ENCODE data around the gene RYR2.

The RYR2 gene

GRCh38 chr1:237687804-237688203 lies 645.8 kb downstream of the RYR2 start:
- no peak for DNase-seq

DNA sequence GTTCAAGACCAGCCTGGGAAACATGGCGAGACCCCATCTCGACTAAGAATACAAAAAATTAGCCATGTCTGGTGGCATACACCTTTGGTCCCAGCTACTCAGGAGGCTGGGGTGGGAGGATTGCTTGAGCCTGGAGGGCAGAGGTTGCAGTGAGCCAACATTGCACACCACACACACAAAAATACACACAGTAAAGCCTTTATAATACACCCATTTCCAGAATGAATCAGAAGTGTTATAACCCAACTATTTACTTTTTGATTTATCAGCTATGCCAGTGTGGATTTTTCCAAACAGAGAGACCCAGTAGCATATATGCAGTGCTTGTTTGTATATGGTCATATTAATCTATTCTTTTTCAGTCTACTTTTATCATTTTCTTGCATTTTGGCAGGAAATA lies 648.7 kb downstream of the RYR2 start:
- DNase-seq, result no peak

GRCh38 chr1:237692255-237692654 lies 650.3 kb downstream of the RYR2 start:
- no peak for DNase-seq

- no peak for DNase-seq
These were observed 653.9 kb downstream of the RYR2 start for GRCh38 chr1:237695878-237696277.

- DNase-seq, result no peak
These were observed 658.2 kb downstream of the RYR2 start for GRCh38 chr1:237700181-237700580.

GRCh38 chr1:237701534-237701933 lies 659.5 kb downstream of the RYR2 start:
- DNase-seq, result no peak

DNA sequence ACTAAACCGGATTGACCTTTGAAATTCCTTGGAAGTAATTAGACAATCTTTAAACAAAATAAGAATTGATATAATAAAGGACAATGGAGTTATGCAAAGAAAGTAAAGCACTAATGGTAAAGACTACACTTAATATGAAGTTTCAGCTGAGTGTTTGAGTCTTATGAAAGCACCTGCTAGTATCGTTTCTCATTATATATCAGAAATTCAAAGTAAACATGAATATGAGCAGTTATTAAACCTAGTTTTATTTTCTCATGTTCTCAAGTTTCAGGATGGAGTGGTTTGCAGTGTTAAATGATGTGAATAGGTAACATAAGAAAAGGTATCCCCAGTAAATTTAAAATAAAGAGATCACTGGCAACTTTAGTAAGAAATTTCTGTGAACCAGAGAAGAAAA lies 660.2 kb downstream of the RYR2 start:
- DNase-seq, result no peak

DNA sequence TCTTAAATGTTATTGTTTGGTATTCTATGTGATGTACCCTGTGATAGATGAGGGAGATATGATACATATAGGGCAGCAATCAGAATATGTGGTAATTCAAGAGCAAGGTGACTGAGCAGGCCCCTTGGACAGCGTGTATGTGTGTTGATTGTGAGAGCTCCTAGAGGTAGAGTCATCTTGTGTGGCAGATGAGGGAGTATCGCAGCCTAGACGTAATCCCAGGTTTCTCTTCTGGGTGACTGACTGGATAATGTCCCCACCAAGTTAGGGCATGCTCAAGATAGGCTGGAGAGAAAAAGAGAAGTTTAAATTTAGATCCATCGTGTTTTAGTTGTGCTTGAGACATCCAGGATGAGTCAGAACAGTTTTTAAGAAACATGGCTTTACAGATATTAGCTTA lies 663.5 kb downstream of the RYR2 start:
- no peak for DNase-seq

DNA sequence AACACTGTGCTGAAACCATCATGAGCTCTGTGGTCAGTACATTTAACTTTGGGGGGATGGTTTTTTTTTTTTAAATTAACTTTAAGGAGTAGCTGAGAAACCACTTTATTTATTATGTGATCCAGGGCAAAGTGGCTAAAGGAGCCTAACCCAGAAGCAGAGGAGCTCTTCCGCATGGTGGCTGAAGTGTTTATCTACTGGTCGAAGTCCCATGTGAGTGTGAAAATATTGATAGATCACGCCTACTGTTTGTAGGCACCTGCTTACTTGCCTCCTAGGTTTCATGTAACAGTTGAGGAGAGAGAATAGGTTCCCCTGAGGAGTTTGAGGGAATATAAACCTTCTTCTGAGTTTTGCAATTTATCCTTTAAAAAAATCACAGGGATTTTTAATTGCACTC lies 667.4 kb downstream of the RYR2 start:
- DNase-seq, result no peak

DNA sequence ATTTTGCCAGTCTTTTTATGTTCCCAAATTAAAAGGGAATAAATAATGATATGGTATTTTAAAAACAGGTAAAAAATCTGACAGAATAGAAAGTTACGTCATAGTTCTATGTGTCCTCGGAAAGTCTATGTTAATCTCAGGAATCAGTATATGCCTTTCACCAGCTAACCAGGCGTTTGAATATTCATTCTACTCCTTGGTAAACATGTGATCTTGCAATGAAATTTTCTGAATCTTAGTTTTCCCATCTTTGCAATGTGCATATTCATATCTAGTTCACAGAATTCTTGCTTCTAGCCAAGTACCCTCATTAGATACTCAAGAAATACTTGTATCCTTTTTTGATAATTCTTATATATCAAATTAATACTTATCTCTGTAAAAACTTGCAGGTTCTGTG lies 669.3 kb downstream of the RYR2 start:
- DNase-seq, result no peak

- no peak for DNase-seq
These were observed 670.1 kb downstream of the RYR2 start for GRCh38 chr1:237712082-237712481.

- DNase-seq, result no peak
These were observed 670.7 kb downstream of the RYR2 start for GRCh38 chr1:237712586-237713157.

DNA sequence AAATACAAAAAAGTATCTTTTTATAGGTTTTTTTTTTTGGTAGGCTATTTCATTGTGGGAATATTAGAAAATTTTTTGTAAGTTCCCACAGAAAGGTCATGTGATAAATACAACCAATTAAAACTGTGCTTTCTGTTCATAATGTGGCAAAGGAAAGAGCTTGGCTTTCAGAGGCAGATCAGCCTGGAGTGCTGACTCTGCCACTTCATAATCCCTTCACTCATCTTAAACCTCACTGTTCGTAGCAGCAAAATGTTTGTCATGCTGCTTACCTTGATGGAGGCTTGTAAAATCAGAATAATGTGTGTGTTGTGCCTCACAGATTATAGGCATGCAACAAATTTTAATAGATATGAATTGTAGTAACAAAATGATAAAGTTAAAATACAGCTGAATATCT lies 671.9 kb downstream of the RYR2 start:
- DNase-seq, result no peak

DNA sequence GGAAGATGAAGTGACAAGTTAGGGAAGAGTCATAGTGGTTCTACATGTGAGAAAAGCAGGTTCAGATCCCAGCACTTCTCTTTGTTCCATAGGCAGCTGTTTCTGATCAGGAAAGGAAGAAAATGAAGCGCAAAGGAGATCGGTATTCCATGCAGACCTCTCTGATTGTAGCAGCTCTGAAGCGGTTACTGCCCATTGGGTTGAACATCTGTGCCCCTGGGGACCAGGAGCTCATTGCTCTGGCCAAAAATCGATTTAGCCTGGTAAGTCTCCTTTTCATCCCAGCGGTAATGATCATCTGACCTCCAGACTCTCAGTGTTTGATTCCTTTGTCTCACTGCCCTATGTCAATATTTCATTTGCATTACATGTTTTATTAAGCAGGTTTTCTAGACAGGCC lies 675.1 kb downstream of the RYR2 start:
- no peak for DNase-seq

GRCh38 chr1:237730826-237731350 lies 688.9 kb downstream of the RYR2 start:
- DNase-seq, result no peak

DNA sequence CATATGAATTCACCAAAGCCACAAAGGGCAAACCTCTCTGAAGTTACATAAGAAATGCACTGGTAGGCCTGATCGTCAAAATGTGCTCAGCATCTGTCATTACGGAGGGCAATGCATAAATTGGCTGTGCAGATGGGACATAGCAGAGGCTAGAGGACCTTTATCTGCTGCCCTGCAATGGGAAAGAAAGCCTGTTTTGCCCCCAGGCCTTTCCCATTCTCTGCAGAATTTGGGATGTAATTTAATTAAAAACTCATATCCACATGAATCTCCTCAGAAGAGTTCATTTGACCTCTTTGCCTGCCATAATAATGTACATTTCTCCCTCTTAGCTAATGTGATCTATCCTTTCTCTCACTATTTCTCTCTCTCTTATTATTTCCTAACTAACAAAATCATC lies 690.7 kb downstream of the RYR2 start:
- no peak for DNase-seq

GRCh38 chr1:237736372-237737029 lies 694.5 kb downstream of the RYR2 start:
- DNase-seq, result no peak

GRCh38 chr1:237737448-237737847 lies 695.5 kb downstream of the RYR2 start:
- DNase-seq, result no peak

DNA sequence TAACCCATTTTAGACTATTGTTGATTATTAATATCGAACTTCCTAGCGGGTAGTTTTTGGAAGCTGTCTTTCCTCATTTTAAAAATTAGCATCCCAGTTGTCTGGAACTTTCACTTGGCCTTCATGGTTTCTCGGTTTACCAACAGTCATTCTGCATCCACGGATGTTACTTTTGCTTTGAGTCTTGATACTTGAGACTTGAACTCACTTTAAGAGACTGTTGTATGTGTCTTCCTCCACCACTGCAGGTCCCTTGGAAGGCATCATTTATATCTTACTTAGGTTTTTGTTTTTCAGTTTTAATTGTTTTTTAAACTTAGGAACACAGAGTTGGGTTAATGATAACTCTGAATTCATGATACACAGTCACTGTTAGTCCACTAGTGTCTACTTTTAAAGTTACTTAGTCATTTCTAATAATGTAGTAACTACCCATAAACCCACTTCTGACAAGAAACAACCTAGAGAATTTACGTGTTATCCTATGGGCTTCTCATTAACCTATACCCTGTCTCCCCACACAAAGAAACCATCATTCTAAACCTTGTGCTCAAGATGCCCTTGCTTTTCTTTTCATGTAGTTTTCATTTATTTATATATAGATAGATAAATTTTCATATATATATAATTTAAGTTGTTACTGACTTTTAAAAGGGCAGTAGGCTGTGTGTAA lies 696.1 kb downstream of the RYR2 start:
- no peak for DNase-seq

DNA sequence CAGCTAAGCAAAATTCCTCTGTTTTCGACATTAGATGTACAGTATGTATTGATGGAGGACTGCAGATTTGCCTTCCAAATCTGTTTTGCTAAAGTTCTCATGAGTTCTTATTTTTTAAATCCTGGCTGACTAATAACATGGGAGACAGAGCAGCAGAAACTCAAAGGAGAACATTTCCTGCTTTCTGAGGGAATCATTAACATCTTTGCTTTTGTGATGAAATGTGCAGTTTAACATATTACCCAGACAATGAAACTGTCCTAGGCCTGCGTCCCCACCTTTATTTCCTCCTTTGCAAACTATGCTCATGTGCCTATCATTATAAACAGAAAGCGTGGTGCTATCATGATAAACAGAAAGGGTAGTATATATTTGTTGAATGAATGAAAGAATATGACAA lies 698.9 kb downstream of the RYR2 start:
- DNase-seq, result no peak

DNA sequence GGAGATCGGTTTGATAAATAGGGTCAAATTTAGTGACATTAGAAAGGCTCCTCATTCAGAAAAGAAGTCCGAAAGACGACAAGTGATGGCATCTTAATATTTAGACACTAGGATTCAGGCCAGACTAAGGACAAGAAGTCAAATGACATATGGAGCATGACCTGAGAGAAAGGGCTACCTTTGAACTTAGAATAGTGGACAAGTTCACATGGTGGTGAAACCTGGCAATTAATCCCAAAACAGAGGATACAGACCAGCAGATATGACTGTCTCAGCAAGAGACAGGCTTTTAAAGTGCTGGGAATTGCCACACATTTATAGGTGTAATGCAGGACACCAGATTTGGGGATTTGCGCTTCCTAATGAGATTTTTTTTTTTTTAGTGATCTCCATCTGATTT lies 703.6 kb downstream of the RYR2 start:
- DNase-seq, result no peak

DNA sequence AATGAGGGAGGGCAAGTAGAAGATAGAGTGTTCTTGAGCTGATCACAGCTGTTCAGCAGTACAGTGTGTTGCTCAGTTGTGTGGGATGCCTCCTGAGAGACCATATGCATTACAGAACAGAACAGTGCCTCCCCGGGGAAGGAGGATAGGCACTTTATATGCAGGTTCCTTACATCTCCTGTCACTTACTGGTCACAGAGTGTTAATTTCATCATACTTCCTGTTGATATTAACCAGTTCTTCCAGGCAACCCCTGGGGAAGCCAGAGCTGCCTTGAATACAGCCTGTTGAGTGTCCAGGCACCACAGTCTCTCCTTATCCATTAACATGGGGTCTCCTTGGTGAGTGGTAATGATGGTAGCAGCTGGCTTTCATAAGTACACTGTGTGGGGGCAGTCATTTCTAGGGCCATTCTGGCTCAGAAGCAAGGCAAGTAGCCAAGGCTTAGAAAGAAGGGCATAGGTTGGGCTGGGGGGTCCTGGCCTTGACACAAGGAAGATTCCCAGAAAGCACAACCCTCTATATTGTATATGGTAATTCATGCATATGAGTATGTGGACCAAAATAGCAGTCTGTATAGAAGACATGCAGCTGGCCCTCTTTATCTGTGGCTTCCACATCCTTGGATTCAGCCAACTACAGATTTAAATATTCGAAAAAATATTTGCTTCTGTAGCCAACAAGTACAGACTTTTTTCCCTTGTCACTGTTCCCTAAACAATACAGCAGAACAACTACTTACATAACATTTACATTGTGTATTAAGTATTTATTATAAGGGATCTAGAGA lies 706.4 kb downstream of the RYR2 start:
- DNase-seq, result no peak

GRCh38 chr1:237749122-237749521 lies 707.1 kb downstream of the RYR2 start:
- DNase-seq, result no peak

- DNase-seq, result no peak
These were observed 709.1 kb downstream of the RYR2 start for GRCh38 chr1:237751090-237751489.
